AG10803 (cell line): ENCODE results near the gene LYRM7.

Experiments
- DNase-seq: peaks from one replicate; pipeline ENCODE4 v3.0.0; 2010; ENCODE audit warnings: low read depth
- H3K4me3 ChIP-seq: 2 replicates; pipeline ENCODE4 v1.5.1; 2011; ENCODE audit warnings: mild to moderate bottlenecking, low read length, control low read depth
- TF ChIP-seq, protein P1 (sequence below): conservative IDR thresholded peaks from 2 replicates; pipeline ENCODE4 v1.5.1; 2011; ENCODE audit warnings: mild to moderate bottlenecking, low read length, control low read depth, inconsistent platforms

Gene LYRM7

DNA sequence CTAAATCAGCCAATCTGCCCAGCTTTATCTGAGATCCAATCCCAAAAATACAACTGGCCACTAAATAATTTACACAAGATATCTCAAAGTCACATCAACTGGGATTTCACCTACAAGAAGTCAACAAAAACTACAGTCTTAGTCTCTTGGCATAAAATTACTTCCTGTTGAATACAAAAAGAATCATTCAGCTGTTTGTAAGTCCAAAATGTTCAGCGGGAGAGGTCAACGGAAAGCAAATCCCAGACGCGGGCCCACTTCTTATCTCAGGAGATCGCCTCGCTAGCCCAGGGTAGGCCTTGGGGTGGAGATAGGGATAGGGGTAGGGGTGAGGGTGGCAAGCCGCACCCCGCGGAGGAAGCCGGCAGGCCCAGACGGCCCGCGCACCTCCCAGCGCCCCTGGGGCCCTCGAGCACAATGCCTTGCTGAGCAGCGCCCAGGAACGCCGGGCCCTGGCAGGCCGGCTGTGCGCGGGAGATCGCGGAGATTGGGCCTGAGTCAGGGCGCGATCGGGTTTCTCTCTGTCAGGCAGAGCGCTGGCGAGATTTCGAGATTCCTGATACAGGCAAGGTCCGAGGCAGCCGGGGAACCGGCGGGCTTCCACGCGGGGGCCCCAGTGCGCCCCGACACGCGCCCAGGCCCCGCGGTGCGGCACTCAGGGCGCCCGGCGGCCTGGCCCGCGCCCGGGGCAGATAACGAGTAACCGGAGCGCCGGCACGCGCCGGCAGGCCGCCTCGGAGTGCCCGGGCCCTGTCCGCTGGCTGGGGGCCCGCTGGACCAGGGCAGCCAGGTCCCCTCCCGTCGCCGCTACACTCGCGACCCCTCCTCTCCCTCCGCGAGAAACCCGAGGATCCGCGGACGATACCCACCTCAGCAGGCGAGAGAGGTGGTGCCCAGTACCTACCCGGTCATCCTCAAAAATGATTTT is 6.3 kb upstream of the LYRM7 start:
- TF ChIP-seq, protein P1, sequence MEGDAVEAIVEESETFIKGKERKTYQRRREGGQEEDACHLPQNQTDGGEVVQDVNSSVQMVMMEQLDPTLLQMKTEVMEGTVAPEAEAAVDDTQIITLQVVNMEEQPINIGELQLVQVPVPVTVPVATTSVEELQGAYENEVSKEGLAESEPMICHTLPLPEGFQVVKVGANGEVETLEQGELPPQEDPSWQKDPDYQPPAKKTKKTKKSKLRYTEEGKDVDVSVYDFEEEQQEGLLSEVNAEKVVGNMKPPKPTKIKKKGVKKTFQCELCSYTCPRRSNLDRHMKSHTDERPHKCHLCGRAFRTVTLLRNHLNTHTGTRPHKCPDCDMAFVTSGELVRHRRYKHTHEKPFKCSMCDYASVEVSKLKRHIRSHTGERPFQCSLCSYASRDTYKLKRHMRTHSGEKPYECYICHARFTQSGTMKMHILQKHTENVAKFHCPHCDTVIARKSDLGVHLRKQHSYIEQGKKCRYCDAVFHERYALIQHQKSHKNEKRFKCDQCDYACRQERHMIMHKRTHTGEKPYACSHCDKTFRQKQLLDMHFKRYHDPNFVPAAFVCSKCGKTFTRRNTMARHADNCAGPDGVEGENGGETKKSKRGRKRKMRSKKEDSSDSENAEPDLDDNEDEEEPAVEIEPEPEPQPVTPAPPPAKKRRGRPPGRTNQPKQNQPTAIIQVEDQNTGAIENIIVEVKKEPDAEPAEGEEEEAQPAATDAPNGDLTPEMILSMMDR: no peak
- DNase-seq: peak; percentile 76
- H3K4me3 ChIP-seq: peak overlapping the region; percentile 94

DNA sequence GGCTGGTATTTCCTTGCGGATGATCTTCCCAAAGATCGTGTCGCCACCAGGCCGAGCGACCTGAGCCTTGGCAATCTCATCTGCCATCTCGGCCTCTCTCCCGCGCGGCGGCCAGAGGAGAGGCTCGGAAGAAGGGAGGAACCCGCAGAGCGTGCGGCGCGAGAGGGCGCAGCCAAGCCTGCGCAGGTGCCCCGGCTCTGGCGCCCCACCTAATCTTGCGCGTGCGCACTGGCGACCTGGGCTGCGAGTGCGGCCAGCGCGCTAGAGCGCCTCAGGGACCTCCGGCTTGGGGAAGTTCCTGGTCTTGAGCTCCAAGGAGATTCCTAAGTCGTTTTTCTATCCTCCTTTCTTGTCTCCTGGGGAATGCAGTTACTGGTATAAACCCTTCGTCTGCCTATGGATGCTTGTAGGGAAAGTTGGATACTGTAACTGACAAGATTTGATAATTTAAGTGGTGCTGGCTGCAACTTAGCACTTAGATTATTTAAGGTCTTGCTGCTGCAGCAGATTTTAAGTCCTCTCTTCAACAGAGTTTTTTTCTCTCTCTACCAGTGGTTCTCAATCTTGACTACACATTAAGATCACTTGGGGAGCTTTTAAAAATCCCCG is 5.5 kb upstream of the LYRM7 start, which contains the start of gene HINT1:
HINT1 (minus strand) TSS at position 138 of the 609 bp plus-strand sequence; CDS start at position 87, 51 bp downstream.
- TF ChIP-seq, protein P1: peak; percentile 15; the same call in 1 of the 2 replicates
- DNase-seq: peak; percentile 80
- H3K4me3 ChIP-seq: peak within 1 kb of the TSS; percentile 94

DNA sequence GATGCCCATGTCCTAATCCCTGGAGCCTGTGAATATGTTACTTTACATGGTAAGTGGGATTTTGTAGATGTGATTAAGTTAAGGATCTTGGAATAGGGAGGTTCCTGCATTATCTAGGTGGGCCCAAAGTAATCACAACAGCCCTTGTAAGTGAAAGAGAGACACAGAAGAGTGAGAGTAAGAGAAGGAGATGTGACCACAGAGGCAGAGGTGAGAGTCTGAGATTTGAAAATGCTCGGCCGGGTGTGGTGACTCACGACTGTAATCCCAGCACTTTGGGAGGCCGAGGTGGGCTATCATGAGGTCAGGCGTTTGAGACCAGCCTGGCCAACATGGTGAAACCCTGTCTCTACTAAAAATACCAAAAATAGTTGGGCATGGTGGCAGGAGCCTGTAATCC is 3.1 kb upstream of the LYRM7 start:
- DNase-seq: no peak
- no peak overlapping the region for H3K4me3 ChIP-seq
- TF ChIP-seq, protein P1: no peak

DNA sequence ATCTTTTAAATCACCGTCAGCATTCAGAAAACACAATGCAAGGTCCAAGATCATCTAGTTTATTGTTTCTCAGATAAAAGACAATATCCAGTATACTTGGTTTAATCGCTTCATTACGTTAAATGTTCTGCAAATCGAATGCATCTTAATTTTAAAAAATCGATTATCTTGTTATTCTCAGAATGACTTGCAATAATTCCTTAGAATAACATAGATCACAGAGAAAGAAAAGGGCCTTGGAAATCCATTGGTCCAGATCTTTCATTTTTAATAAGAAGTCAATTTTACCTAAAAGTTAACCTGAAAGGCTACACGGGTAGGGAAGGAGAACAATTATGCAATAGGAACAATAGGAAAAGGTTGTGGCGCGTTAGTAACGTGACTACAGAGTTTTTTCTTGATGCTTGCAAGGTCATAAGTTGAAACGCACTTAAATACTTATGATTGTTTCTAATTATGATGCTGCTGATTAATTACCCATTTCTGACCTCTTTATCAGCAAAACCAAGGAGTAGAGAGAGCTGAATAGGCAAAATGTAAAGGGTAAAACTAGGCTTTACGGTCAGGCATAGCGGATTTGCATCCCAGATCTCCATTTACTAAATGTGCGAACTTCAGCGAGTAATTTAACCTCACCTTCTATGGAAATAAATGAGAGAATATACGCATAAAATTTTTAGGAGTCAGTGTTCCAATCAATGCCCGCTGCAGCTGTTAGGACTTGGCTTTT is 769 bp upstream of the LYRM7 start:
- peak overlapping the region; percentile 62 for H3K4me3 ChIP-seq
- DNase-seq: no peak

DNA sequence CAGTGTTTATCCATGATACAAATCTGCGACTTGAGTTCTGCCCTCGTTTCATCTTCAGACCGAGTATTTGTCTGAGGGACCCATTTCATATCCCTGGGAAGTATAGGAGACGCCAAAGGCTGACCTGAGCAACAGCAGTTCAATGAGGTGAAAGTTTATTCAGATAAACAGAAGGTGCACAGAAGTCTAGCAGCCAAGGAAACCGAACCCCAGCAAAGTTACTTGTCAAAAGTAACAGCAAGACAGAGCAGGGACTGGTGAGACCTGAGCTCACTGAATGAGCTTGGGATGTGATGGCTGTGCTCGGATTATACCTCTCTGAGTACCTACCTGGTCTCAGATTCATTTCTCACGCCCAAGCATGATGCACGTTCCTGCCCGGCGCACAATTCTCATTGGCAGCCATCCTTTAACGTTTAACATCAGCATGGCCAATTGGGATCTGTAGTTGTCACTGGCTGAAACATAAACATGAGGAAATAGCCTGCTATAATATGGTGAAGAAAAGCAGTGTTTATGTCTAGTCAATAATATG is 599 bp downstream of the LYRM7 start:
- no peak for DNase-seq
- peak overlapping the region; percentile 82 for H3K4me3 ChIP-seq
- TF ChIP-seq, protein P1: no peak

More for the DNA sequence above, 769 bp upstream of the LYRM7 start:
- TF ChIP-seq, protein P1: no peak

DNA sequence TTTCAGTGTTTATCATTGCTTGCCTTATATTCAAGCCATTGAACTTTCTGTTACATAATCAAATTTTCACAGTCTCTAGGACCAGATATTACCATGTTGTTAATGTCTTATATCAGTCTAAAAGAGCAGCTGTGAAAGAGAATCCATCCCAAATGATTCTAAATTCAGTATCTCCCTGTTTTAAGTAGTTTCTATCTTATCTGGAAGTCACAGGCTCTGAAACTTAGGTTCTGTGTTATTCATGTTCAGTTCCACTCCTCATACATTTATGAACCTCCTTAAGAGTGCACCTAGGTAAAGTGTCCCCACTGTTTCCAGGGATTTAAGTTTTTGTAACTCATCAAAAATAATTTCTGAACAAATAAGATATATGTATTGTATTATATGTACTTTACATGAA is 9.7 kb downstream of the LYRM7 start:
- H3K4me3 ChIP-seq: no peak overlapping the region
- DNase-seq: no peak
- TF ChIP-seq, protein P1: no peak
